Urinary bladder (tissue), 4 donors: ENCODE data around the gene MAGI2. TPM values are rescaled to one million over a fixed set of nuclear protein-coding genes. Genes with fewer than 3 reads are reported as not detected.

Experiments
- DNase-seq: peaks from one replicate; pipeline ENCODE4 v3.0.0-alpha.2; 2015; ENCODE audit errors: extremely low spot score
- H3K27ac ChIP-seq: one replicate; pipeline ENCODE4 v1.5.1; 2013; ENCODE audit warnings: low read depth, mild to moderate bottlenecking, moderate library complexity
- H3K36me3 ChIP-seq: one replicate; pipeline ENCODE4 v1.6.1; 2013; ENCODE audit warnings: mild to moderate bottlenecking, moderate library complexity; ENCODE audit not compliant: insufficient read depth
- H3K4me1 ChIP-seq: one replicate; pipeline ENCODE4 v1.6.1; 2013; ENCODE audit warnings: mild to moderate bottlenecking, moderate library complexity; ENCODE audit not compliant: insufficient read depth
- H3K4me3 ChIP-seq: one replicate; pipeline ENCODE4 v1.5.1; 2013; ENCODE audit warnings: low read depth, low read length
- WGBS: extraction: QIAGEN DNeasy Blood & Tissue Kit; methylation state at CpG from one replicate; pipeline ENCODE4 v1.1.7; 2013; 5-methylcytosine and 5-hydroxymethylcytosine counted together
- polyA plus RNA-seq: library from polyadenylated mRNA; stranded (reverse); fragments of 200-250 nt; gene quantifications from one replicate; pipeline ENCODE4 v1.2.3, GENCODE V29; 2013
- total RNA-seq: library from RNA; depleted of rRNA; stranded (reverse); fragments of >200 nt; gene quantifications from one replicate; pipeline ENCODE4 v1.2.3, GENCODE V29; 2014
- donor health status: healthy with polysubstance abuse.
- donor health status: healthy.

MAGI2 gene
- total and polyA plus RNA-seq, 2 donors: 7.6 to 37.4 TPM

DNA sequence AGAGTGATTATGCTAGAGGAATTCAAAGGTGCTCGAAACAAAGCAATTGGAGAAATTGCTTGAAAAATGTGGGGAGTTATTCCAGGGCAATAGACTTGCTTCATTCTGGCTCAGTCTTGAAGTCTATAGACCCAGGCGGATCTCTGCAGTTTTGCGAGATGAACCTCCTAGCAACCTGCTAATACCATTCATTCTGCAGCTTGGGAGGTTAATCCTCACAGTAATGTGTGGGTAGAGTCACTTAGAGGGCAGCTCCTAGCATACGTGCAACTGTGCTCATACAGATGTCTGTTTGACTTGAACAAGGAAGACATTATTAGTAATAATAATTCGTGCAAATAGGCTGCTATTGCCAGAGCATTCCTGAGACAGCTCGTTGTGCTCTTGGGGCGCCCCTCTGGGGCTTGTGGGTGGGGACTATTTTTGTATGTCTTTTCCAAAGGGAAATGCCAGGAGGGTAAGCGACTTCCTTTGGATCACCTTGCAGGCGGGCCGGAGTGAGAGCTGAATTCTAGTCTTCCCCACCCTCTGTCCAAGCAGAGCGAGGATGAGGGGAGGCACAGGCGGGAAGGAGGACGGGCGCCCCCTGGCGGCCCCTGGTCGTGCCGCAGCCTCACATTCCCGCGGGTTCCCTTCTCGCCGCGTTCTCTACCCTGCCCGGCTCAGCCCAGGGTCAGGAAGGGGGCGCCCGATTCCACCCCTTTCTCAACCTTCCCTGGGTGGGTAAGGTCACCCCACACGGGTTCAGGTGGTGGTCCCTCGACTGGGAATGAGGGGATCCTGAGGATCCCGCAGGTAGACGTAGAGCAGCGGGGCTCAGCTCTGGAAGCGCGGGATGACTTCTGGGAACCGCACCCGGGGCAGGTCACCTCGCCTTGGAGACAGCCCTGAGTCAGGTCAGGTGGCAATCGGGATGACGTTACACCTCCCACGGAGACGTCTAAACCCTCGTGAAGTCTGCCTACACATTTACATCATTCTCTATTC lies 1413.4 kb downstream of the MAGI2 start:
- DNase-seq: no peak
- H3K4me1 ChIP-seq: no peaks in the 10 kb centered on the region
- H3K4me3 ChIP-seq: no peak overlapping the region
- WGBS: 46% methylated on average over 40 of the region's 40 CpGs
- H3K36me3 ChIP-seq: no peaks in the 10 kb centered on the region
- no peak overlapping the region for H3K27ac ChIP-seq

DNA sequence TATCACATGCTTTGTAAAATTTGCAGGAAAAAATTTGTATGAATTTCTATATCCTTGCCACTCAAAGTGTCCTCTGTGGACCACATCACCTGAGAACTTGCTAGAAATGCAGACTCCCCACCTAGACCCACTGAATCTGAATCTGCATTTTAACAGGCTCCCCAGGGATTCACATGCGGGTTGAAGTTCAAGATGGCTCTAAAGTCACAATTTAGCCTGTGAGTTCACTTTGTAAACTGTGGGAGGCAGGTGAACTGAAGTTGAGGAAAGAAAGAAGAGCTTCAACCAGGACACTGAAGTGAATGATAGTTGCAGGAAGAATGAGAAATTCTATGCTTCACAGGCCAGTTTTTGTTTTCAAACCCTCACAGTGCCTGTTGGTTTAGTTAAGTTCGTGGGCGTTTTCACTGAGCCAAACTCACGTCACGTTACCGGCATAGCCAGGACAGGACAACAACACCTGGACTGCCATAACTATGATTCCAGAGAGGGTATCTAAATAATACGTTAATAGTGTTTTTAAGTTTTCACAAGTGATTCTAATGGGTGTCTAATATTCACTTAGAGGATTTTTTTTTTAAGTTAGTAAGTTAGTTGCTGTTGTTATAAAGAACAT lies 1414.9 kb downstream of the MAGI2 start:
- Histone ChIP-seq H3K27ac (no peak overlapping the region), H3K36me3 (no peaks in the 10 kb centered on the region), H3K4me1 (no peaks in the 10 kb centered on the region), H3K4me3 (no peak overlapping the region)
- WGBS: 87% methylated on average over 7 of the region's 7 CpGs
- DNase-seq: no peak

DNA sequence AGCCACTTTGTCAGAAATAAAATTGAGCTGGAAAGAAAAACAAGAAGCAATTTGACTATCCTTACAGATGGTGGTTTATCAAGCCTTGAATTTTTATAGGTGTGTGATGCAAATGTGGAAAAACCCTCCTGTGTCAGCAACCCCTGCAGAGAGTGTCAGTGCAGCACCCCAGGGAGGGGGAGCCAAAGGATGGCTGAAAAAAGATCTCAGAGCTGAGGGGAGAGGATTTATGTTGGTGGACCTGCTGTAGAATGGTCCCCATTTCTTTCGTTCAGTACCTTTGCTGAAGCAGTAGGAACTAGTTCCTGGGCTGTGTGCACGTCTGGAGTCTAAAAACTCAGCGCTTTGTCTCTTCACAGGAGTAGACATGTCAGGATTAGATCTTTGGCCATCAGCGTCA lies 1415.9 kb downstream of the MAGI2 start:
- Histone ChIP-seq H3K36me3 (no peaks in the 10 kb centered on the region), H3K27ac (no peak overlapping the region), H3K4me1 (no peaks in the 10 kb centered on the region), H3K4me3 (no peak overlapping the region)
- DNase-seq: no peak
- 88% methylated on average over 4 of the region's 4 CpGs for WGBS

DNA sequence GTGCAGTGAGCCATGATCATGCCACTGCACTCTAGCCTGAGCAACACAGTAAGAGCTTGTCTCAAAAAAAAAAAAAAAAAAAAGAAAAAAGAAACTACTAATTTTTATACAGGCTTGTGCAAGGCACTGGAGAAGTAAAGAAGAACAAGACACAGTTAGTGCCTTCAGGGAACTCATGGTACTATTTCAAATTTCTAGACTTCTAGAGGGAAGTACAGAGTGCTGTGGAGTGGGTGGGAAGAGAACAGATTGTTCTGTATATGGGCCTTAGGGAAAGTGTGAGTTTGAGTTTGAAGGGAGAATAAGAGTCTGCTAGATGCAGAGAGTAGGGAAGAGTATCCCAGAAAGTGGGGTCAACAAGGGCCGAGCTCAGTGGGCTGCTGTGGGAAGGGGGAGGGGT lies 1420.1 kb downstream of the MAGI2 start:
- no peak for DNase-seq
- no peak overlapping the region for H3K27ac ChIP-seq
- no peaks in the 10 kb centered on the region for H3K36me3 ChIP-seq
- H3K4me3 ChIP-seq: no peak overlapping the region
- no peaks in the 10 kb centered on the region for H3K4me1 ChIP-seq
- 93% methylated on average over 1 of the region's 1 CpG for WGBS

DNA sequence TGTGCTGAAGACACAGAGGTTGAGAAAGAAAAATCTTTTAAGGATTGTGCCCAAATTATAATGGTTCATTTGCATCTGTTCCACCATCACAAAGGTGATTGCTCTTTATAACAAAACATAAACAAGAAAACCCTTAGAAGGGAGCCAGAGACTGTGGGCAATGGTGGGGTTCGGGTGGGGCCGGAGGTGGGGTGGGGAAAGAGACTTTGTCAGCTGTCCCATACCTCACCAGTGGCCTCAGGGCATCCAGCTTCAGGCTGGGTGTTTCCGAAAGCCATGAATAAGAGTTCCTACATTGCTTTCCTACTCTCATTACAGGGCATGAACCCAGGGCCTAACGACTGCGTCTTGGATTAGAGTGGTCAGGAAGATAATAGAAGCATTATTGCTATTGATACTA lies 1427.0 kb downstream of the MAGI2 start:
- 83% methylated on average over 5 of the region's 5 CpGs for WGBS

DNA sequence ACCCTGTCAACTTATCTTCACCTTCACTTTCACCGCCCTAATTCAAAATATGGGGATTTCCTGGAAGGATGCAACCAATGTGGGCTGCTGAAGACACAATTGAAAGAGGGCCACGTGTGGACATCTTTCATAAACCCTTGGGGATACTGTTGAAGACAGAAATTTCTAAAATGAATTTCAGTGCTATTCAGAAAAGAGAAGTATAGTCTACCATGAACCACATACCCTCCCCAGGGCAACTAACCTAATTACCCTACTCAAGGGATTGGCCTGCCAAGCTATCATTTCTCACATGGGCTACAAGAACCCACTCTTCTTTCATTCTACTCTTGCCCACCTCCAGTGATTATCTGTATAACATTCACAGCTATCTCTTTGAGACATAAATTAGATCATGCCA lies 1428.9 kb downstream of the MAGI2 start:
- H3K36me3 ChIP-seq: no peaks in the 10 kb centered on the region
- WGBS: 83% methylated on average over 2 of the region's 2 CpGs
- no peak overlapping the region for H3K27ac ChIP-seq
- no peak for DNase-seq
- no peak overlapping the region for H3K4me3 ChIP-seq
- no peaks in the 10 kb centered on the region for H3K4me1 ChIP-seq

More for the DNA sequence above, 1427.0 kb downstream of the MAGI2 start:
- Histone ChIP-seq H3K36me3 (no peaks in the 10 kb centered on the region), H3K27ac (no peak overlapping the region), H3K4me1 (no peaks in the 10 kb centered on the region), H3K4me3 (no peak overlapping the region)
- DNase-seq: no peak

DNA sequence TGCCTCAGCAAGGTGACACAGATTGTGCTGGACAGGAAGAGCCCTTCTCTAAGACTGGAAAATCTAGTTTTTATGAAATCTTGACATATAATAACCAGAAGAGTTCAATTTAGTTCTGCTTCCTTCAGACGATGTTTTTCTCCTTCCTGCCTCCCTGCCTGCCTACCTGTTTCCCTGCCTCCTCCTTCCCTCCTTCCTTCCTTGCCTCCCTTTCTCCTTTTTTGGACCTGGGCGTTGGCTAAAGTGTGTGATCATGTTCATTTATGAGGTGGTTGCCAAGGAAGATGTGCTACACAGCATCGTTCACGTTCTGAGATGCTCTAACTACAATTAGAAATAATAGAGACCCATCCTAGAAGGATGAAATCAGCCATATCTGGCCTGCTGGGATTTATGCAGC lies 1430.3 kb downstream of the MAGI2 start:
- WGBS: 80% methylated on average over 4 of the region's 4 CpGs

DNA sequence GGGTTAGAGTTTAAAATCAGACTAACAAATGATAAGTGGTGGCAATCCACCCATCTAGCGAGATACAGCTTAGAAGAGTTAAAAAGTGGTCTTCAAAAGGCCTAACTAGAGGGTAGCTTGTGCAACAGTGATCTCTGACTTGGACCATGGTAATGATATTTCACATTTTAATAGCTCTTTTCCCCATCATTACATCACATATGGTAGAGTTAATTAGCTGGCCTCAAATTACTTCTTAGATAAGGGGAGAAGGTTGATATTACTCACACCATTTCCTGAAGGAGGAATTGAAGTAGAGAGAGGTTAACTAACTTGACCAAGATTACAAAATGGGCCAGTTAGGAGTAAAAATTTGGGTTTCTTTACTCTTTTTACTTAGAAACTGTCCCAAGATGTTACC lies 1431.3 kb downstream of the MAGI2 start:
- Histone ChIP-seq H3K36me3 (no peaks in the 10 kb centered on the region), H3K27ac (no peak overlapping the region), H3K4me3 (no peak overlapping the region), H3K4me1 (no peaks in the 10 kb centered on the region)
- DNase-seq: no peak
- 97% methylated on average over 1 of the region's 1 CpG for whole genome bisulfite sequencing

More for the DNA sequence above, 1430.3 kb downstream of the MAGI2 start:
- H3K4me3 ChIP-seq: no peak overlapping the region
- no peak overlapping the region for H3K27ac ChIP-seq
- no peak for DNase-seq
- no peaks in the 10 kb centered on the region for H3K36me3 ChIP-seq
- no peaks in the 10 kb centered on the region for H3K4me1 ChIP-seq

DNA sequence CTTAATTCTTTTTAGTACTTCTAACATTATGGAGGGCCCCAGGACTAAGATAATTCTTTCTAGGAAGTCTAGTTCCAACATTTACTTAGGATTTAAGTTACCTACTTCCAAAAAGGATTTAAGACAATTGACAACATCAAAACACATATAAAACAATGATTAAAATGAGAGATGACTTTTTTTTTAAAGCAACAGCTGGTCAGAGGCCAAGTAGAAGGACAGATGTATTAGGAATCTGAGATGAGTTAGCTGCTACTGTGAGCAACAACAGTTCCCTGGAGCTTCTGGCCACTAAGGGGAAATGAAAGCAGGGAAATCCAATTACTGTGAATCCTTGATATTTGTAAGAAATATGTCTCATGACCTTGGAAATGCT lies 1432.6 kb downstream of the MAGI2 start:
- H3K4me3 ChIP-seq: no peak overlapping the region
- H3K27ac ChIP-seq: no peak overlapping the region
- H3K4me1 ChIP-seq: no peaks in the 10 kb centered on the region
- no peaks in the 10 kb centered on the region for H3K36me3 ChIP-seq
- DNase-seq: no peak

DNA sequence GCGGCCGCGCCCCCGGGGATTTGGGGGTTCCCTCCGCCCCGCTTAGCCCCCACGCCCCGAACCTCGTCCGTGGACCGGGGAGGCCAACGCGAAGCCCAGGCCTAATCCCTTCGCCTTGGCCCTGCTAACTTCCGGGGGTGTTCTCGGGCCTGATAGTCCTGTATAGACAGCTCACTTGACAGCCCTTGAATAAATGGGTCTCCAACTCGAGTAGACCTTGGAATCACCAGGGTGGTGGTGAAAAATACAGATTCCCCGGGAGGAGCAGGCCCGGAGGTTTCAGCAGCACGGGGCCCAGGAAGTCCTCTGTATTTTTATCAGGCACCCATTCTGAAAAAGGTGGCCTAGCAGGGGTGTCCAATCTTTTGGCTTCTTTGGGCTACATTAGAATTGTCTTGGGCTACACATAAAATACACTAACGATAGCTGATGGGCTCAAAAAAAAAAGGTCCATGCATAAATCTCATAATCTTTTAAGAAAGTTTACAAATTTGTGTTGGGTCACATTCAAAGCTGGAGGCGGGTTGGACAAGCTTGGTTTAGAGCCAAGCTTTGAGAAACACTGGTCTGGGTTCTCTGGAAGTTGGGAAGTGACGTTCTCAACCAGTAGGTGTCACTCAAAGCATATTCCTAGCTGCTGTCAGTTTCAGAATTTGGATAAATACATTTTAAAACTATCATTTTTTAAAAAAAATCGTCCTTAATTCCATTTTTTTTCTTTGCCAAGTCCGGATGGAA lies 1433.2 kb downstream of the MAGI2 start:
- 2% methylated on average over 25 of the region's 25 CpGs for WGBS
- Histone ChIP-seq H3K36me3 (no peaks in the 10 kb centered on the region), H3K4me1 (no peaks in the 10 kb centered on the region), H3K27ac (peak overlapping the region; percentile 97), H3K4me3 (peak overlapping the region; percentile 84)
- peak; percentile 81 for DNase-seq

DNA sequence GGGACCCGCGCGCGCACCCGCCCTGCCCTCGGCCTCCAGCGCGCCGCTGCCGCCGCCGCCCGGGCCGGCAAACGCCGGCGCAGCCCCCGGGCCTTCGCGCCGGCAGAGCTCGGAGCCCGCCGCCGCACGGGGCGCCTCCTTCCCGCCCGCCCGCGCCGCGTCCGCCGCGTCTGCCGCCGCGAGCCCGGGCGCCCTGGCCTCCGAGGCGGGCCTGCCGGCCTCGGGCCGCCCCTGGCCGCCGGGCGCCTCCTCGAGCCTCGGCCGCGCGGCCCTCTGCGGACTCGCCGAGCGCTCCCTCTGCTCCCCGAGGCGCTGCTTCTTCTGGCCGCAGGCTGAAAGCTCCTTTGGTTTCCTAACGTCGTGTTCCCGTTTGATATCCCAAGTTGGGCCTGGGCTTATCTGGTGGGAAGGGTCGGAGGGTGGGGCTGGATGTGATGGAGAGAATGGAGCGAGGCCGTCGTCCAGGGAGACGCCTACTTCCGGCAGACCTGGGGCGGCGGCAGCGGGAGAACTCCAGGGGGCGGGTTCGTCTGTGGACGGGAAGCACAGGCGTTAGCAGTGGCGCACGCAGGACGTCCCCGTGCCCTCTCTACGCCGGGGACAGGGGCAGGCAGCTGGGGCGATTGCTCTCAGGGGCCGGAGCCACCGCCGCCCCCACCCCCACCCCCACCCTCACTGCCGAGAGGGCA lies 1433.9 kb downstream of the MAGI2 start:
- WGBS: under 1% methylated on average over 88 of the region's 88 CpGs
- Histone ChIP-seq H3K4me3 (peak overlapping the region; percentile 84), H3K36me3 (no peaks in the 10 kb centered on the region), H3K4me1 (no peaks in the 10 kb centered on the region), H3K27ac (peak overlapping the region; percentile 97)
- peak; percentile 76 for DNase-seq

DNA sequence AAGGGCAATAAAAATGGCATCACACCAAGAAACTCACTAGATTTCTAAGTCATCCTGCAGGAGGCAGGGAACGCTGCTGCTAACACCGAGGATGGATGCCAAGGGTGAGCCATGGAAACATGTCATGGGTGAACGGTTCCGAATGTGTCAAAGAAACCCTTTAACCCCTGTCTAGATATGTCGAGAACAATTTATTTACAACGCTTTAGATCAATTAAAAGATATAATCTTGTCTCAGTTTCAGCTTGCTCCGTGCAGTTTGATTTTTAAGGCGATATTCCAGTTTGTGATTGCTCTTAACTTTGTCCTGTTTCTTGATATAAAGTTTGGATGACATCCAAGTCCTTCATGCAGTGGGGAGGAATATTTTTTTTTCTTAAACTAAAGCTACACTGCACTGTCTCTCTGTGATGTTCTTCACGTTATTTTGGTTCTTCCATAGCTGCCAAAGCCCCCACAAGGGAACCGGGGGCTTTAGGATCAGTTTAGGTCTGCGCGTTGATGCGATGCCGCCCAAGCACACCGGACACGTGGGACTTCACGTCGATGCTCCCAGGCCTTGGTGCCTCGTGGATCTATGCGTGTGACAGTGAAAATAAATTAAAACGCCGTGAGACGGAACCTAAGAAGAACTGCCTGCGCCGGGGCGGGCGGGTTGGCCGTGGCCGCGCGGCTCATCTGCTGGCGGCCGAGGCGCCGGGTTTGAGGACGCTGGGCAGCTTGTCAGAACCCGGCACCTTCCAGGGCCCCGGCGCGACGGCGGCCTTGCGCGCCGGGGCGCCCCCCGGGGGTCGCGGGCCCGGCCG lies 1434.6 kb downstream of the MAGI2 start:
- H3K36me3 ChIP-seq: no peaks in the 10 kb centered on the region
- 6% methylated on average over 51 of the region's 51 CpGs for WGBS
- H3K27ac ChIP-seq: peak overlapping the region; percentile 95
- DNase-seq: no peak
- no peaks in the 10 kb centered on the region for H3K4me1 ChIP-seq
- peak overlapping the region; percentile 84 for H3K4me3 ChIP-seq
